ENCODE data around the gene RAD51D.

The RAD51D gene

GRCh38 chr17:35089586-35090296 is 29.9 kb downstream of the RAD51D start:
- H3K4me3 ChIP-seq (ENCODE audit: insufficient read length, low read depth): peak overlapping the region; percentile 28
- TF ChIP-seq SUZ12 (IDR thresholded peaks at IDR 0.05; ENCODE audit: extremely low read depth, insufficient read depth, insufficient read length): no peak
- no peak for TF ChIP-seq ZNF274 (IDR thresholded peaks at IDR 0.05; ENCODE audit: low read depth, low read length)
- TF ChIP-seq YY1 (IDR thresholded peaks at IDR 0.05; ENCODE audit: insufficient read depth, insufficient read length): no peak
- H3K36me3 ChIP-seq (ENCODE audit: insufficient read depth, insufficient read length, low read length): no peaks in the 10 kb centered on the region
- peak overlapping the region; percentile 58 for H3K9ac ChIP-seq (ENCODE audit: insufficient read length, low read depth)
- DNase-seq (ENCODE audit: low read depth, low spot score): no peak
- no peaks in the 10 kb centered on the region for H3K9me3 ChIP-seq (ENCODE audit: insufficient read depth, low read length)
- no peaks in the 10 kb centered on the region for H3K27me3 ChIP-seq (ENCODE audit: insufficient read depth, insufficient read length)
- H3K4me1 ChIP-seq (ENCODE audit: insufficient read depth, insufficient read length): peaks cover 3% of the 10 kb centered on the region

- H3K4me1 ChIP-seq (ENCODE audit: insufficient read depth, insufficient read length): peaks cover 3% of the 10 kb centered on the region
- peak overlapping the region; percentile 65 for H3K4me3 ChIP-seq (ENCODE audit: insufficient read length, low read depth)
- peak; percentile 46 for DNase-seq (ENCODE audit: low read depth, low spot score)
- no peaks in the 10 kb centered on the region for H3K9me3 ChIP-seq (ENCODE audit: insufficient read depth, low read length)
- H3K36me3 ChIP-seq (ENCODE audit: insufficient read depth, insufficient read length, low read length): no peaks in the 10 kb centered on the region
- H3K27me3 ChIP-seq (ENCODE audit: insufficient read depth, insufficient read length): no peaks in the 10 kb centered on the region
- no peak for TF ChIP-seq SUZ12 (IDR thresholded peaks at IDR 0.05; ENCODE audit: extremely low read depth, insufficient read depth, insufficient read length)
- TF ChIP-seq ZNF274 (IDR thresholded peaks at IDR 0.05; ENCODE audit: low read depth, low read length): no peak
- no peak for TF ChIP-seq YY1 (IDR thresholded peaks at IDR 0.05; ENCODE audit: insufficient read depth, insufficient read length)
- peak overlapping the region; percentile 83 for H3K9ac ChIP-seq (ENCODE audit: insufficient read length, low read depth)
Observed at GRCh38 chr17:35088881-35089585, 30.6 kb downstream of the RAD51D start.

- H3K27me3 ChIP-seq (ENCODE audit: insufficient read depth, insufficient read length): no peaks in the 10 kb centered on the region
- H3K9ac ChIP-seq (ENCODE audit: insufficient read length, low read depth): peak overlapping the region; percentile 83
- no peak for DNase-seq (ENCODE audit: low read depth, low spot score)
- no peaks in the 10 kb centered on the region for H3K9me3 ChIP-seq (ENCODE audit: insufficient read depth, low read length)
- H3K36me3 ChIP-seq (ENCODE audit: insufficient read depth, insufficient read length, low read length): no peaks in the 10 kb centered on the region
- peak overlapping the region; percentile 65 for H3K4me3 ChIP-seq (ENCODE audit: insufficient read length, low read depth)
- peaks cover 3% of the 10 kb centered on the region for H3K4me1 ChIP-seq (ENCODE audit: insufficient read depth, insufficient read length)
- no peak for TF ChIP-seq ZNF274 (IDR thresholded peaks at IDR 0.05; ENCODE audit: low read depth, low read length)
- no peak for TF ChIP-seq YY1 (IDR thresholded peaks at IDR 0.05; ENCODE audit: insufficient read depth, insufficient read length)
- no peak for TF ChIP-seq SUZ12 (IDR thresholded peaks at IDR 0.05; ENCODE audit: extremely low read depth, insufficient read depth, insufficient read length)
Observed at GRCh38 chr17:35088356-35088880, 31.2 kb downstream of the RAD51D start.

- peak overlapping the region; percentile 83 for H3K9ac ChIP-seq (ENCODE audit: insufficient read length, low read depth)
- no peaks in the 10 kb centered on the region for H3K36me3 ChIP-seq (ENCODE audit: insufficient read depth, insufficient read length, low read length)
- no peaks in the 10 kb centered on the region for H3K9me3 ChIP-seq (ENCODE audit: insufficient read depth, low read length)
- H3K4me1 ChIP-seq (ENCODE audit: insufficient read depth, insufficient read length): peaks cover 3% of the 10 kb centered on the region
- no peaks in the 10 kb centered on the region for H3K27me3 ChIP-seq (ENCODE audit: insufficient read depth, insufficient read length)
- DNase-seq (ENCODE audit: low read depth, low spot score): no peak
- TF ChIP-seq YY1 (IDR thresholded peaks at IDR 0.05; ENCODE audit: insufficient read depth, insufficient read length): no peak
- TF ChIP-seq SUZ12 (IDR thresholded peaks at IDR 0.05; ENCODE audit: extremely low read depth, insufficient read depth, insufficient read length): no peak
- no peak for TF ChIP-seq ZNF274 (IDR thresholded peaks at IDR 0.05; ENCODE audit: low read depth, low read length)
- peak overlapping the region; percentile 65 for H3K4me3 ChIP-seq (ENCODE audit: insufficient read length, low read depth)
Observed at GRCh38 chr17:35087731-35088355, 31.8 kb downstream of the RAD51D start.

- Histone ChIP-seq H3K27me3 (ENCODE audit: insufficient read depth, insufficient read length) (no peaks in the 10 kb centered on the region), H3K4me1 (ENCODE audit: insufficient read depth, insufficient read length) (peaks cover 3% of the 10 kb centered on the region), H3K36me3 (ENCODE audit: insufficient read depth, insufficient read length, low read length) (no peaks in the 10 kb centered on the region), H3K9me3 (ENCODE audit: insufficient read depth, low read length) (no peaks in the 10 kb centered on the region), H3K4me3 (ENCODE audit: insufficient read length, low read depth) (no peak overlapping the region), H3K9ac (ENCODE audit: insufficient read length, low read depth) (no peak overlapping the region)
- TF ChIP-seq SUZ12 (IDR thresholded peaks at IDR 0.05; ENCODE audit: extremely low read depth, insufficient read depth, insufficient read length): no peak
- no peak for TF ChIP-seq YY1 (IDR thresholded peaks at IDR 0.05; ENCODE audit: insufficient read depth, insufficient read length)
- TF ChIP-seq ZNF274 (IDR thresholded peaks at IDR 0.05; ENCODE audit: low read depth, low read length): no peak
- DNase-seq (ENCODE audit: low read depth, low spot score): no peak
Observed at GRCh38 chr17:35086931-35087573, 32.6 kb downstream of the RAD51D start.

- no peaks in the 10 kb centered on the region for H3K36me3 ChIP-seq (ENCODE audit: insufficient read depth, insufficient read length, low read length)
- H3K4me3 ChIP-seq (ENCODE audit: insufficient read length, low read depth): no peak overlapping the region
- no peaks in the 10 kb centered on the region for H3K9me3 ChIP-seq (ENCODE audit: insufficient read depth, low read length)
- H3K27me3 ChIP-seq (ENCODE audit: insufficient read depth, insufficient read length): no peaks in the 10 kb centered on the region
- DNase-seq (ENCODE audit: low read depth, low spot score): no peak
- no peak overlapping the region for H3K9ac ChIP-seq (ENCODE audit: insufficient read length, low read depth)
- TF ChIP-seq SUZ12 (IDR thresholded peaks at IDR 0.05; ENCODE audit: extremely low read depth, insufficient read depth, insufficient read length) (no peak), ZNF274 (IDR thresholded peaks at IDR 0.05; ENCODE audit: low read depth, low read length) (no peak), YY1 (IDR thresholded peaks at IDR 0.05; ENCODE audit: insufficient read depth, insufficient read length) (no peak)
- peaks cover 3% of the 10 kb centered on the region for H3K4me1 ChIP-seq (ENCODE audit: insufficient read depth, insufficient read length)
Observed at GRCh38 chr17:35086164-35086563, 33.5 kb downstream of the RAD51D start.
